ENCODE results near the gene PRTG. TPM values are rescaled to one million over a fixed set of nuclear protein-coding genes. Genes with fewer than 3 reads are reported as not detected.

The PRTG gene
- total and polyA plus RNA-seq, 2 of the 13 experiments (the other 11 are each of a cell fraction or from before 2014, with no cell fraction given), result 13.2 to 22.3 TPM

GRCh38 chr15:55742927-55743728, at the start of gene PRTG (continued):
- TF ChIP-seq ZBTB39 (CRISPR knock-in tag; IDR thresholded peaks at IDR 0.05) (no peak), ZNF44 (CRISPR knock-in tag; IDR thresholded peaks at IDR 0.05) (no peak), XRCC5 (optimal IDR thresholded peaks at IDR 0.05; ENCODE audit: low read length) (no peak), BATF2 (CRISPR knock-in tag; IDR thresholded peaks at IDR 0.05) (no peak), TGIF2 (CRISPR knock-in tag; IDR thresholded peaks at IDR 0.05) (no peak), ZMYM3 (CRISPR knock-in tag; IDR thresholded peaks at IDR 0.05) (no peak), SPEN (CRISPR knock-in tag; IDR thresholded peaks at IDR 0.05; ENCODE audit: low read depth) (peak; percentile 81), ZNF142 (CRISPR knock-in tag; IDR thresholded peaks at IDR 0.05) (no peak), KIAA2018 (CRISPR knock-in tag; IDR thresholded peaks at IDR 0.05; ENCODE audit: borderline replicate concordance) (no peak), CREM (IDR thresholded peaks at IDR 0.05) (no peak), CREM (CRISPR knock-in tag; IDR thresholded peaks at IDR 0.05) (no peak), ZSCAN21 (CRISPR knock-in tag; IDR thresholded peaks at IDR 0.05; ENCODE audit: borderline replicate concordance) (peak; percentile 61; the same call in 1 of the 2 replicates)

All from HepG2 (cell line).